NT2/D1 (cell line): Measurements from ENCODE around the gene GALNT9.

Source experiments
- YY1 ChIP-seq: IDR thresholded peaks from 2 replicates; pipeline ENCODE4 v1.6.1; 2011; ENCODE audit not compliant: insufficient read length, insufficient read depth
- ZNF274 ChIP-seq: IDR thresholded peaks from 2 replicates; pipeline ENCODE4 v1.6.1; 2011; ENCODE audit warnings: mild to moderate bottlenecking, low read depth, low read length

- no peak for TF ChIP-seq YY1
- TF ChIP-seq ZNF274, result no peak
Observed at GRCh38 chr12:132270516-132270915, 58.9 kb downstream of the GALNT9 start.
